ENCODE results near the gene SLC4A4.

The SLC4A4 gene

GRCh38 chr4:71356924-71357663 is 18.3 kb downstream of the SLC4A4 start:
- DNase-seq (ENCODE audit: low read depth in 2 of 2): no peak

- no peak for DNase-seq (ENCODE audit: low read depth in 2 of 2)
These were observed 22.0 kb downstream of the SLC4A4 start for GRCh38 chr4:71360844-71361243.

- DNase-seq (ENCODE audit: low read depth in 2 of 2): no peak
These were observed 22.7 kb downstream of the SLC4A4 start for GRCh38 chr4:71361476-71361875.

GRCh38 chr4:71366766-71367165 is 27.9 kb downstream of the SLC4A4 start:
- DNase-seq (ENCODE audit: low read depth in 2 of 2): no peak

GRCh38 chr4:71367546-71367945 is 28.7 kb downstream of the SLC4A4 start:
- DNase-seq (ENCODE audit: low read depth in 2 of 2): no peak

GRCh38 chr4:71368906-71369305 is 30.1 kb downstream of the SLC4A4 start:
- no peak for DNase-seq (ENCODE audit: low read depth in 2 of 2)

- no peak for DNase-seq (ENCODE audit: low read depth in 2 of 2)
These were observed 30.7 kb downstream of the SLC4A4 start for GRCh38 chr4:71369536-71369935.

- DNase-seq (ENCODE audit: low read depth in 2 of 2): no peak
These were observed 36.7 kb downstream of the SLC4A4 start for GRCh38 chr4:71375494-71375893.

- peak; percentile 54 to 58 for DNase-seq (ENCODE audit: low read depth in 2 of 2)
These were observed 38.7 kb downstream of the SLC4A4 start for GRCh38 chr4:71377561-71377960.

- no peak for DNase-seq (ENCODE audit: low read depth in 2 of 2)
These were observed 40.3 kb downstream of the SLC4A4 start for GRCh38 chr4:71379126-71379525.

GRCh38 chr4:71380788-71381187 is 42.0 kb downstream of the SLC4A4 start:
- peak in 1 of 2 experiments; percentile 22 for DNase-seq (ENCODE audit: low read depth in 2 of 2)

- DNase-seq (ENCODE audit: low read depth in 2 of 2): no peak
These were observed 43.5 kb downstream of the SLC4A4 start for GRCh38 chr4:71382125-71382899.

- DNase-seq (ENCODE audit: low read depth in 2 of 2): no peak
These were observed 44.2 kb downstream of the SLC4A4 start for GRCh38 chr4:71382900-71383560.

- DNase-seq (ENCODE audit: low read depth in 2 of 2): no peak
These were observed 45.2 kb downstream of the SLC4A4 start for GRCh38 chr4:71383984-71384383.

GRCh38 chr4:71389149-71389827 is 50.5 kb downstream of the SLC4A4 start:
- peak; percentile 39 to 44 for DNase-seq (ENCODE audit: low read depth in 2 of 2)

GRCh38 chr4:71392109-71392508 is 53.3 kb downstream of the SLC4A4 start:
- DNase-seq (ENCODE audit: low read depth in 2 of 2): no peak

GRCh38 chr4:71396382-71396781 is 57.6 kb downstream of the SLC4A4 start:
- no peak for DNase-seq (ENCODE audit: low read depth in 2 of 2)

- DNase-seq (ENCODE audit: low read depth in 2 of 2): no peak
These were observed 62.0 kb downstream of the SLC4A4 start for GRCh38 chr4:71400810-71401209.

GRCh38 chr4:71402616-71403015 is 63.8 kb downstream of the SLC4A4 start:
- no peak for DNase-seq (ENCODE audit: low read depth in 2 of 2)

- DNase-seq (ENCODE audit: low read depth in 2 of 2): no peak
These were observed 65.2 kb downstream of the SLC4A4 start for GRCh38 chr4:71404049-71404448.

GRCh38 chr4:71405791-71406190 is 67.0 kb downstream of the SLC4A4 start:
- no peak for DNase-seq (ENCODE audit: low read depth in 2 of 2)

GRCh38 chr4:71406459-71406963 is 67.7 kb downstream of the SLC4A4 start:
- DNase-seq (ENCODE audit: low read depth in 2 of 2): peak in 1 of 2 experiments; percentile 1

Data from fibroblast of skin of left biceps (primary cell).